OCI-LY3 (cell line): ENCODE data around the gene SLC66A2.

Experiments
- H2AFZ ChIP-seq: fragments of 200-600, 300-600 bp; shearing (Covaris generic); 2 replicates; pipeline ENCODE4 v1.6.0; 2014; ENCODE audit warnings: antibody characterized with exemption, low read depth, low read length
- H3K27ac ChIP-seq: fragments of 200-600, 300-600 bp; sonication (generic); 2 replicates; pipeline ENCODE4 v1.5.1; 2014; ENCODE audit warnings: mild to moderate bottlenecking, low read length, moderate library complexity, mixed read lengths
- H3K27me3 ChIP-seq: fragments of 200-600, 300-600 bp; sonication (generic); 2 replicates; pipeline ENCODE4 v1.6.1; 2014; ENCODE audit warnings: low read depth, low read length, mixed read lengths
- H3K36me3 ChIP-seq: fragments of 200-600, 300-600 bp; sonication (generic); replicated peaks from 2 replicates; pipeline ENCODE3; 2014; ENCODE audit warnings: low read depth, low read length, mixed read lengths
- H3K4me1 ChIP-seq: fragments of 300-600, 200-600 bp; sonication (generic); 2 replicates; pipeline ENCODE4 v1.6.1; 2014; ENCODE audit warnings: low read length, mixed read lengths
- H3K4me2 ChIP-seq: fragments of 200-600, 300-600 bp; sonication (generic); 2 replicates; pipeline ENCODE4 v1.6.1; 2014; ENCODE audit warnings: low read length, mixed read lengths
- H3K4me3 ChIP-seq: fragments of 300-600, 200-600 bp; sonication (generic); 2 replicates; pipeline ENCODE4 v1.5.1; 2014; ENCODE audit warnings: antibody characterized with exemption, mild to moderate bottlenecking, low read length, moderate library complexity
- H3K79me2 ChIP-seq: fragments of 300-600, 200-600 bp; shearing (Covaris generic); 2 replicates; pipeline ENCODE4 v1.6.1; 2014; ENCODE audit warnings: mild to moderate bottlenecking, low read length, mixed read lengths
- H3K9ac ChIP-seq: fragments of 300-600, 200-600 bp; shearing (Covaris generic); 2 replicates; pipeline ENCODE4 v1.6.0; 2014; ENCODE audit warnings: mild to moderate bottlenecking, low read length, moderate library complexity
- H3K9me3 ChIP-seq: fragments of 200-600, 300-600 bp; shearing (Covaris generic); 2 replicates; pipeline ENCODE4 v1.6.1; 2014; ENCODE audit warnings: low read length, mixed read lengths; ENCODE audit not compliant: insufficient read depth
- H4K20me1 ChIP-seq: fragments of 200-600, 300-600 bp; sonication (generic); 2 replicates; pipeline ENCODE4 v1.6.1; 2016; ENCODE audit warnings: low read length, mixed read lengths; ENCODE audit not compliant: insufficient read depth
- CTCF ChIP-seq: fragments of 200-600, 300-600 bp; sonication (generic); IDR thresholded peaks from 2 replicates; pipeline ENCODE4 v1.5.1; 2014; ENCODE audit warnings: antibody characterized with exemption, low read length, low read depth
- EZH2phosphoT487 ChIP-seq: fragments of 200-600 bp; shearing (Covaris generic); IDR thresholded peaks from 2 replicates; pipeline ENCODE4 v1.6.1; 2018; ENCODE audit warnings: antibody characterized with exemption, mixed run types, low read depth

The SLC66A2 gene

GRCh38 chr18:79964330-79965118 lies 13.1 kb upstream of the SLC66A2 start, which contains the start of gene HSBP1L1:
Gene HSBP1L1, plus strand, starts transcription at chr18:79964643. Its CDS starts 93 bp downstream, at chr18:79964736.
- Histone ChIP-seq H2AFZ (no peak within 1 kb of the TSS), H4K20me1 (0 out of 2 replicates have a peak, but pooled peaks cover 3% of the 10 kb centered on the region), H3K36me3 (peaks cover 6% of the 10 kb centered on the region), H3K27me3 (no peaks in the 10 kb centered on the region), H3K4me3 (peak within 1 kb of the TSS; percentile 33; the same call in 1 of the 2 replicates), H3K4me2 (peak within 1 kb of the TSS; percentile 46), H3K79me2 (peaks cover 7% of the 10 kb centered on the region; the same call in 1 of the 2 replicates), H3K27ac (no peak within 1 kb of the TSS), H3K9ac (no peak within 1 kb of the TSS), H3K4me1 (peaks cover 20% of the 10 kb centered on the region), H3K9me3 (no peaks in the 10 kb centered on the region)
- TF ChIP-seq EZH2phosphoT487 (no peak), CTCF (no peak)

- H2AFZ ChIP-seq = no peak overlapping the region
- H3K79me2 ChIP-seq = peaks cover 5% of the 10 kb centered on the region; the same call in 1 of the 2 replicates
- TF ChIP-seq CTCF (no peak), EZH2phosphoT487 (no peak)
- H3K9ac ChIP-seq = no peak overlapping the region
- peak overlapping the region; percentile 46 for H3K4me2 ChIP-seq
- peaks cover 4% of the 10 kb centered on the region for H3K36me3 ChIP-seq
- no peaks in the 10 kb centered on the region for H3K27me3 ChIP-seq
- H4K20me1 ChIP-seq = 0 out of 2 replicates have a peak, but pooled peaks cover 3% of the 10 kb centered on the region
- H3K27ac ChIP-seq = no peak overlapping the region
- no peaks in the 10 kb centered on the region for H3K9me3 ChIP-seq
- H3K4me3 ChIP-seq = no peak overlapping the region
- H3K4me1 ChIP-seq = peaks cover 20% of the 10 kb centered on the region
These were observed 12.3 kb upstream of the SLC66A2 start for GRCh38 chr18:79963658-79964329.

GRCh38 chr18:79962835-79963657 lies 11.6 kb upstream of the SLC66A2 start:
- Histone ChIP-seq H3K4me2 (peak overlapping the region; percentile 46), H3K79me2 (peaks cover 3% of the 10 kb centered on the region; the same call in 1 of the 2 replicates), H3K4me3 (peak overlapping the region; percentile 33), H3K9me3 (no peaks in the 10 kb centered on the region), H3K9ac (no peak overlapping the region), H2AFZ (0 out of 2 replicates have a peak overlapping the region, but pooled peaks have one; percentile 6), H4K20me1 (0 out of 2 replicates have a peak, but pooled peaks cover 3% of the 10 kb centered on the region), H3K27me3 (no peaks in the 10 kb centered on the region), H3K27ac (no peak overlapping the region), H3K4me1 (peaks cover 20% of the 10 kb centered on the region), H3K36me3 (peaks cover 4% of the 10 kb centered on the region)
- TF ChIP-seq EZH2phosphoT487 = no peak
- peak; percentile 47 for TF ChIP-seq CTCF
